Suprapubic skin (tissue), 3 donors: ENCODE measurements around the gene SLC7A9.

ENCODE experiments used
- CTCF ChIP-seq, 2 donors: fragments of 200-600 bp in 1 of 2; fragments of 450-650 bp in 1 of 2; sonication (generic) in 1 of 2; IDR thresholded peaks; one replicate each; pipeline ENCODE4 v1.5.1; 2016 to 2019; ENCODE audit warnings: antibody characterized with exemption in 2 of 2, mild to moderate bottlenecking in 1 of 2, moderate library complexity in 1 of 2
- POLR2AphosphoS5 ChIP-seq, 3 donors: sonication (generic); formaldehyde crosslinking; IDR thresholded peaks; one replicate each; pipeline ENCODE4 v1.6.1; 2017; ENCODE audit warnings: antibody characterized with exemption in 3 of 3

DNA sequence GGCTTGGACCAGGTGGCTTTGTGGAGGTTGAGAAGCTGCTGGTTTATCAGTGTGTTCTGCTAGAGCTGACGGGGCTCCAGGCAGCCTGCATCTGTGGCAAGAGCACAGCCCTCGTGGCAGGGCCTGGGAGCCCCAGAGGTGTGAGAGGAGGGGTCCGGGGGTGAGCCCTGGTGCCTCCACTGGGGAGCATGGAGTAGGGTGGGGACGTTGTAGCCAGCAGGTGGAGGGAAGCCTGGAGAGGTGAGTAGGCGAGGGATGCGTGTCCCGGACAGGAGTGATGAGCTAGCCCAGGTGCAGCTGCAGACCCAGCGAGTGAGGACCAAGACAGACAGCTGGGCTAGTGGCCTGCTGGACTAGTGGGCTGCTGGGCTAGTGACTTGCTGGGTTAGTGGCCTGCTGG, 51.0 kb downstream of the SLC7A9 start:
- TF ChIP-seq POLR2AphosphoS5 (IDR thresholded peaks at IDR 0.05) (no peak), CTCF (IDR thresholded peaks at IDR 0.05) (no peak)
